ENCODE data around the gene DOCK11.

DOCK11 gene

DNA sequence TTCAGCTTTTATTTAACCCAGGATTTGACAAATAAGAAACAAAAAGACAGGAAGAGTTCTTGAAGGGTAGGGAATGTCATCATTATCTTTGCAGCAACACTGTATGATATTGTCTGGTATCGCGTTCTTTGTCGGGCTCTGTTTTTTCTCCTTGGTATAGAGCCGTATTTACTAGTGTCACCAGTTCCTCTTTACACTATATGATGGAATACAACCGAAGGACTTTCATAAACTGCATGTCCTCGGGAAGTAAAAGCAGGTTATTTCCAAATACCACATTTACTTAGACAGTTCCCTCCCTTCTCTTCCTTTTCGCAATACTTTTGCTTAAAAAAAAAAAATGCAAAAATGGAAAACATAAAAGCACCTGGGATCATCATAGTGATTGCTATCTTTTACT, 135.2 kb downstream of the DOCK11 start:
- DNase-seq (ENCODE audit: low read depth), result no peak

GRCh38 chrX:118631586-118631985, 136.0 kb downstream of the DOCK11 start:
- DNase-seq (ENCODE audit: low read depth), result no peak

GRCh38 chrX:118632862-118633261, 137.2 kb downstream of the DOCK11 start:
- DNase-seq (ENCODE audit: low read depth), result no peak

DNA sequence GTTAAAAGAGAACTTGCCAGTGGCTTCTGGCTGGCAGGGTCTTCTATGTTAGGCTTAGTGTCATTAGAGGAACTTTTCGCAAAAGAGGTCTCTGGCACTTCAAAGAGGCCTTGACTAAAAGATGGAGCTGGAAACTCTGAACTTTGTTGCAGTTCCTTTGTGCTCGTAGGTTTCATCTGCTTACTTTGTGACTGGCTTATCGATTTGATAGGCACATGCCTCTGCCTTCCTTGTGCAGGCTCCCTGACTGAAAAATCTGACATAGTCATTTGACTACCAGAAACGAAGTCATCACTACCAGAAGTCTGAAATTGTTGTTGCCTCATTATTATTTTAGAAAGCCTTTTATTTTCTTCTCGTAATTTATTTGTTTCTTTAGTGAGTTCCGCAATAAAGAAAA, 137.9 kb downstream of the DOCK11 start:
- no peak for DNase-seq (ENCODE audit: low read depth)

GRCh38 chrX:118634336-118634735, 138.7 kb downstream of the DOCK11 start:
- no peak for DNase-seq (ENCODE audit: low read depth)

DNA sequence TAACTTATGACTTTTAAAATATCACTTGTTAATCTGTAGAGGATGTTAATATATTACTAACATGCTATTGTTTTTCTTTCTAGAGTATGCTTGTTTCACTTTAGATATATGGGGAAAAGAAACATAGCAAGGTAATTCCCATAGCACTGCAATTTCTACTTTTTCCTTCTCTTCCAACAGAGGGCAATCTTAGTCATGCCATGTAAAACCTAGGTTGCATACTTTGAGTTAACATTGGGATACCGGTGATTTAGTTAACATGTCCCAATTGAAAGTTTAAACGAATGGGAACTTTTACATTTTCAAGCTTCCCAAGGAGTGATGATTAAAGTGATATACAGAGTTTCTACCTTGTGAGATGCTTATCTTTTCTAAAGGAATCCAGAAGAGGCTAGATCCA, 142.4 kb downstream of the DOCK11 start:
- no peak for DNase-seq (ENCODE audit: low read depth)

- DNase-seq (ENCODE audit: low read depth), result no peak
Measured at GRCh38 chrX:118644378-118644777, 148.8 kb downstream of the DOCK11 start.

- DNase-seq (ENCODE audit: low read depth), result no peak
Measured at GRCh38 chrX:118652717-118653116, 157.1 kb downstream of the DOCK11 start.

- no peak for DNase-seq (ENCODE audit: low read depth)
Measured at GRCh38 chrX:118654331-118654730, 158.7 kb downstream of the DOCK11 start.

- no peak for DNase-seq (ENCODE audit: low read depth)
Measured at GRCh38 chrX:118655561-118656246, 160.1 kb downstream of the DOCK11 start.

- no peak for DNase-seq (ENCODE audit: low read depth)
Measured at GRCh38 chrX:118657413-118657812, 161.8 kb downstream of the DOCK11 start.

DNA sequence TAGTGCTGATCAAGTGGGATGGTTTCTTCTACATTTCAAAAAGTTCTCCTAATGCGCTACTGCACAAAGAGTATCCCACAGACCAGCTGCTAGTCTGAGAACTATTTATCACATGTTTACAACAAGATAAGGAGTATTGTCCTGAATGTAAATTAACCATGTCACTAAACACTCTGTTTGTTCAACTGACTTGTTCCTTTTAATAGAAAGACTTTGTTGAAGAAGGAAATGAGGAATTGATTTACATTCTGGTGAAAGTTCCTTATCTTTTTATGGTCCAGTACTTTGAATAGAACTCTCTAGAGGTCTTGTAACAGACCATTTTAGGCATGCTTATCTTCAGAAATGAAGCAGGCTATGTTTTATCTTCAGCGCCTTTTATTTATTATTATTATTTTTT, 164.5 kb downstream of the DOCK11 start:
- no peak for DNase-seq (ENCODE audit: low read depth)

DNA sequence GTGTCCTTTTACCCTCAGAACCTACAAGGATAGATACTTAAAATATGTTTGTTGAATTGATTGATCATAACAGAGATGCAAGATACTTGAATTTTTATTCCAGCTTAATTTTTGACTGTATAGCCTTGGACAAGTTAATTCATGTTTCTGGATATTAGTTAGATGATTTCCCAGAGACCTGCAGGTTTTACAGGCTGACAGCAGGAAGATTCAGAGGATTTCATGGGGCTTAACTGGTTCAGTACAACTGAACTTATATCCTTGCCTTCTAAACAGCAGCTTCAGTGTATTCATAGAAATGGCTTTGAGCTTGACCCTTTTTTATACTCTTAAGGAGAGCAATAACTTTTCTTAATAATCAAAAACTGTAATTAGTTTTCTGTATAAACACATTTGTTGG, 169.6 kb downstream of the DOCK11 start:
- DNase-seq (ENCODE audit: low read depth), result no peak

- DNase-seq (ENCODE audit: low read depth), result no peak
Measured at GRCh38 chrX:118666521-118666920, 170.9 kb downstream of the DOCK11 start.

DNA sequence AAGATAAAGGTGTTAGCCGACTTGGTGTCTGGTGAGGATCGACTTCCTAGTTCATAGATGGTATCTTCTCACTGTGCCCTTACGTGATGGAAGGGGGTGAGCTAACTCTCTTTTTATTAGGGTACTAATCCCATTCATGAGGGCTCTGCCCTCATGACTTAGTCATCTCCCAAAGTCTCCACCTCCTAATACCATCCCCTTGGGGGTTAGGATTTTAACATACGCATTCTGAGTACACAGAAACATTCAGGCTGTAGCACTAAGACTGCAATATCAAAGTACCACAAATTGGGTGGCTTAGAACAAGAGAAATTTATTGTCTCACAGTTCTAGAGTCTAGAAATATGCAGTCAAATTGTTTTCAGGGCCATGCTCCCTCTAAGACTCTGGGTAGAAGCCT, 173.8 kb downstream of the DOCK11 start:
- DNase-seq (ENCODE audit: low read depth), result no peak

GRCh38 chrX:118675326-118675965, 179.8 kb downstream of the DOCK11 start:
- DNase-seq (ENCODE audit: low read depth), result no peak

DNA sequence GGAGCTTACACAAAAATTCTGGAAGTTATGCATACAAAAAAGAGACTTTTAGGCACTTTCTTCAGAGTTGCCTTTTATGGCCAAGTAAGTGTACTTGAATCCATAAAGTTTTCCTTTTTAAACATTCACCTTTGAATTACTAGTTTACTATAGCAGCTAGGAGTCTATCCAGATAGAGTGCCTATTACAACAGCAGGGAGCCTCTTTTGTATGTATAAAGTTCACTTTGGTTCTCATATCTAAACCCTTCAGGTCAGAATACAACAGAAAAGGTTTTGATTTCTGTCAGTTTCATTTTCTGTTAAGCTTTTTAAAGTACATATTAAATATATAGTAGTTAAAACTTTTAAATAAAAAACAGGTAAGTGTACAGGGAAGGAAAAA, 180.3 kb downstream of the DOCK11 start:
- no peak for DNase-seq (ENCODE audit: low read depth)

DNA sequence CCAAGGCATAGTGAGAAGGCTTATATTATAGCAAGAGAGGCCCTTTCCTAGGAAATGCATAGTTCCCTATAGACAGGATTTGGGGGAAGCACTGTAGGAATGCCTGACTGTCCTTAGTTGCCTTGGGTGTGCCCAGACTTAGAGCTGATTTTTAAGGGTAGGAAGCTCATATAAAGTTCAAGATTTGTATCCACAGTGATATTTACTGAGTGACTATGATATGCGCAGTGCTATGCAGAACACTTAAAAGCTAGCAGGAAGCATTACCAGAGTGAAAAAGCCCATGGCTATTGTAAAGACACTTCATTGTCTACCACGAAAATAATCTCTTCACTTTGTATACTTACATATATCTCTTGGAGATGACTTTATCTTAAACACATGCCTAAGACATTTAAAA, 181.7 kb downstream of the DOCK11 start:
- no peak for DNase-seq (ENCODE audit: low read depth)

DNA sequence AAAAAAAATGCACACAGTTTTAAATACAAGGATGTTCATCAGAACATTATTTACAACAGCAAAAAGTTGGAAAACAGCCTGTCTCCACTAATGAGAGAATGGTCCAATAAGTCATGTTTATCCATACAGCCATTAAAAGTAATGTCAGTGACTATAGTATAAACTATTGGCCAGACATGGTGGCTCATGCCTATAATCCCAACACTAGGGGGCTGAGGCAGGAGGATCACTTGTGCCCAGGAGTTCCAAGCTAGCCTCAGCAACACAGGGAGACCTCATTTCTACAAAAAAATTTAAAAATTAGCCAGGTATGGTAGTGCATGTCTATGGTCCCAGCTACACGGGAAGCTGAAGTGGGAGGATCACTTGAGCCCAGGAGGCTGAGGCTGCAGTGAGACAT, 183.7 kb downstream of the DOCK11 start:
- DNase-seq (ENCODE audit: low read depth), result no peak

- no peak for DNase-seq (ENCODE audit: low read depth)
Measured at GRCh38 chrX:118682258-118683014, 186.8 kb downstream of the DOCK11 start.

- no peak for DNase-seq (ENCODE audit: low read depth)
Measured at GRCh38 chrX:118685393-118685792, 189.8 kb downstream of the DOCK11 start.

DNA sequence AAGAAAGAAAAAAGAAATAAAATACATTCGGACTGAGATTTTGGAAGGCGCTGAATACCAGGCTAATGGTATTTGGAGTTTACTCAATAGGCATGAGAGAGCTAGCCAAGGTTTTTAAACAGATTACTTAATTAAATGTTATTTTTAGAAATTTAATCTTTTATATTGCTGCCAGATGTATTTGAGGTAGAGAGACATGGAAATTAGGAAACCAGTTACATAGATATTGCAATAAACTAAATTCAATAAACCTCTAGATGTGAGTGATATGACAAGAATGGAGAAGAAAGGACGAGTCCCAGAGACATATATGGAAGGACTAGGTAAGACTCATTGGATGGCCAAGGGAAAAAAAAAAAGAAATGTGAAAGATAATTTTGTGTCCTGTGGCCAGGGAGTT, 193.3 kb downstream of the DOCK11 start:
- DNase-seq (ENCODE audit: low read depth), result no peak

- no peak for DNase-seq (ENCODE audit: low read depth)
Measured at GRCh38 chrX:118693843-118694242, 198.2 kb downstream of the DOCK11 start.
